Osteocyte (in vitro differentiated cells): ENCODE data around the gene PPP6R2. TPM values are rescaled to one million over a fixed set of nuclear protein-coding genes. Genes with fewer than 3 reads are reported as not detected.

Experiments used
- DNase-seq: peaks from one replicate; pipeline ENCODE4 v3.0.0; 2021; ENCODE audit warnings: mixed read lengths; ENCODE audit not compliant: unreplicated experiment; ENCODE audit errors: extremely low spot score
- H3K27ac Mint-ChIP-seq: one replicate; pipeline ENCODE4 v1.8.0; 2021; ENCODE audit warnings: mild to moderate bottlenecking, mixed read lengths; ENCODE audit not compliant: unreplicated experiment
- H3K27me3 Mint-ChIP-seq: one replicate; pipeline ENCODE4 v1.8.0; 2021; ENCODE audit warnings: mixed read lengths; ENCODE audit not compliant: unreplicated experiment
- H3K36me3 Mint-ChIP-seq: one replicate; pipeline ENCODE4 v1.8.0; 2021; ENCODE audit warnings: mixed read lengths; ENCODE audit not compliant: unreplicated experiment
- H3K4me1 Mint-ChIP-seq: one replicate; pipeline ENCODE4 v1.8.0; 2021; ENCODE audit warnings: mixed read lengths; ENCODE audit not compliant: unreplicated experiment
- H3K4me3 Mint-ChIP-seq: one replicate; pipeline ENCODE4 v1.8.0; 2021; ENCODE audit warnings: mild to moderate bottlenecking, moderate library complexity, mixed read lengths; ENCODE audit not compliant: unreplicated experiment
- H3K9me3 Mint-ChIP-seq: one replicate; pipeline ENCODE4 v1.8.0; 2021; ENCODE audit warnings: mixed read lengths; ENCODE audit not compliant: unreplicated experiment
- CTCF ChIP-seq: fragments of 200-600 bp; sonication (generic); IDR thresholded peaks from 2 replicates; pipeline ENCODE4 v1.5.0; 2021; ENCODE audit warnings: antibody characterized with exemption, mild to moderate bottlenecking, moderate library complexity
- total RNA-seq: library from RNA; stranded (reverse); gene quantifications from 2 replicates; pipeline ENCODE4 v1.2.1, GENCODE V29; 2021

PPP6R2 gene
- total RNA-seq, 1 donor from 2014 or later: 62.6 TPM

- Mint-ChIP-seq H3K4me3 (no peak overlapping the region), H3K4me1 (peaks cover 31% of the 10 kb centered on the region), H3K27me3 (no peaks in the 10 kb centered on the region), H3K9me3 (no peaks in the 10 kb centered on the region), H3K36me3 (no peaks in the 10 kb centered on the region), H3K27ac (peak overlapping the region; percentile 90)
- no peak for TF ChIP-seq CTCF
- no peak for DNase-seq
These were observed 33.5 kb upstream of the PPP6R2 start for GRCh38 chr22:50309601-50309991.

- Mint-ChIP-seq H3K27ac (peak overlapping the region; percentile 52), H3K4me3 (no peak overlapping the region)
- no peak for TF ChIP-seq CTCF
These were observed 33.0 kb upstream of the PPP6R2 start for GRCh38 chr22:50310031-50310722.

GRCh38 chr22:50310949-50311444, 32.1 kb upstream of the PPP6R2 start:
- no peaks in the 10 kb centered on the region for H3K9me3 Mint-ChIP-seq
- no peak for TF ChIP-seq CTCF
- H3K4me1 Mint-ChIP-seq: peaks cover 19% of the 10 kb centered on the region
- no peak for DNase-seq
- H3K4me3 Mint-ChIP-seq: no peak overlapping the region
- H3K27ac Mint-ChIP-seq: no peak overlapping the region
- H3K36me3 Mint-ChIP-seq: no peaks in the 10 kb centered on the region
- H3K27me3 Mint-ChIP-seq: no peaks in the 10 kb centered on the region

More at GRCh38 chr22:50310031-50310722, 33.0 kb upstream of the PPP6R2 start:
- Mint-ChIP-seq H3K27me3 (no peaks in the 10 kb centered on the region), H3K36me3 (no peaks in the 10 kb centered on the region), H3K9me3 (no peaks in the 10 kb centered on the region), H3K4me1 (peaks cover 26% of the 10 kb centered on the region)
- DNase-seq: no peak

DNA sequence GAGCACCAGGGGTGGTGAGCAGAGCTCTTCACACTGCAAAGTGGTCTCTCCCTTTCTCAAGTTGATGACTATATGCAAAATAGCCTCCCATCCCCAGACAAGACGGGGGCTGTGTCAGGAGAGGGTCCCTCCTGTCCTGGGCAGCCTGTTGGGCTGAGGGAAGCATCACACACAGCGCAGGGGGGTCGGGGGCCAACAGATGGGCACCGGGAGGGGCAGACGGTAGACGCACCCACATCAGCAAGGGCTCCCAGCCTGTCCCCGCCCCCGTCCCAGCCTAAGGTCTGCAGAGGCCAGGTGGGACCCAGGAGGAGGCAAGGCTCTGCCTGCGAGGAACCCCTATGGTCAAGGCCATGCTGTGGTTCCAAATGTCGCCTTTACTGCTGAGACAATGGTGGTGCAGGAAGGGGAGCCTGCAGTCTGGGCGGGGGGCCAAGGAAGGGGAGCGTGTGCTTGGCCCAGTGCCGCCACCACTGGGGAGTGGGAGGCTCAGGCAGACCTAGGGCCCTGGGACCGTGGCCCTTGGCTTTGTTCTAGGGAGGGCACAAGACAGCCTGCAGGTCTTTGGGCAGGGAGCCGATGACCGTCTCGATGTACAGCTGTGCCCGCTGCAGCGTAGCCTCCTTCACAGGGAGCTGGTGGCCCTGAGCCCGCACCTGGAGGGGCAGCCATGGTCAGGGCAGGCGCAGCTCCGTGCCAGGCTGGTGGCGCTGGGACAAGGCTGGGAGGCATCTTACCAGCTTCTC, 31.3 kb upstream of the PPP6R2 start:
- no peak overlapping the region for H3K4me3 Mint-ChIP-seq
- TF ChIP-seq CTCF: no peak
- peaks cover 16% of the 10 kb centered on the region for H3K4me1 Mint-ChIP-seq
- H3K27ac Mint-ChIP-seq: no peak overlapping the region
- DNase-seq: no peak
- H3K9me3 Mint-ChIP-seq: no peaks in the 10 kb centered on the region
- H3K27me3 Mint-ChIP-seq: no peaks in the 10 kb centered on the region
- no peaks in the 10 kb centered on the region for H3K36me3 Mint-ChIP-seq

DNA sequence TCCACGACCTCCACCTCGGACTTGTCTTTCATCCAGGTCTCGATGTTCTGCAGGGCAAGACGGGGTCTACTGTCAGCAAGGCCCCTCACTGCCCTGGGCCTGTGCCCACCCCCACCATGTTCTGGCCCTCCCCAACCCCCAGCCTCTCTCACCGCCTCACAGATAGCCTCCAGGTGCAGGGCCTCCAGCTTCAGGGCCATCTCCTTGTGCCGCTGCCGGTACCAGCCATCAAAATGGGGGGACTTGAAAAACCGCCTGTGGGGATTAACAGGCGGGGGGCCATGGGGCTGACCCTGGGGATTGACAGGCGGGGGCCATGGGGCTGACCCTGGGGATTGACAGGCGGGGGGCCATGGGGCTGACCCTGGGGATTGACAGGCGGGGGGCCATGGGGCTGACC, 30.8 kb upstream of the PPP6R2 start:
- H3K9me3 Mint-ChIP-seq: no peaks in the 10 kb centered on the region
- no peaks in the 10 kb centered on the region for H3K36me3 Mint-ChIP-seq
- TF ChIP-seq CTCF: no peak
- H3K27ac Mint-ChIP-seq: no peak overlapping the region
- no peak for DNase-seq
- H3K27me3 Mint-ChIP-seq: no peaks in the 10 kb centered on the region
- no peak overlapping the region for H3K4me3 Mint-ChIP-seq
- peaks cover 16% of the 10 kb centered on the region for H3K4me1 Mint-ChIP-seq
